HEK293 (cell line): Measurements from ENCODE around the gene PTGER3.

Source experiments
- CTCF ChIA-PET: fragments of 350-600 bp; formaldehyde crosslinking; extraction: SDS; loops from one replicate; lab custom pipeline; 2021; ENCODE audit warnings: antibody characterized with exemption; lab: Yijun Ruan, JAX
- POLR2A ChIA-PET: fragments of 300-600 bp; formaldehyde crosslinking; extraction: SDS; loops from one replicate; lab custom pipeline; 2020; ENCODE audit warnings: antibody characterized with exemption, inconsistent platforms; lab: Yijun Ruan, JAX
- H3K27ac ChIP-seq: fragments of 200-500 bp; sonication (Bioruptor generic); 2 replicates; pipeline ENCODE4 v1.5.1; 2014; ENCODE audit warnings: low read depth, low read length, control low read depth, inconsistent platforms; ENCODE audit errors: extremely low read depth
- H3K36me3 ChIP-seq, 2 experiments: fragments of 200-500 bp in 1 of 2; sonication (Bioruptor generic) in 1 of 2; 1 replicate in 1 of 2; 2 replicates in 1 of 2; pipeline ENCODE4 v1.5.1; 2014 to 2017; ENCODE audit warnings: inconsistent platforms in 2 of 2, low read length in 2 of 2; ENCODE audit not compliant: control insufficient read depth in 2 of 2, insufficient read depth in 1 of 2
- H3K4me1 ChIP-seq: fragments of 200-500 bp; sonication (Bioruptor generic); 2 replicates; pipeline ENCODE4 v1.5.1; 2014; ENCODE audit warnings: mild to moderate bottlenecking, low read length, inconsistent platforms; ENCODE audit not compliant: control insufficient read depth, insufficient read depth
- H3K4me3 ChIP-seq: 2 replicates; pipeline ENCODE4 v1.5.1; 2011; ENCODE audit warnings: low read depth, mild to moderate bottlenecking, control low read depth, low read length, moderate library complexity
- H3K9me3 ChIP-seq: fragments of 200-500 bp; sonication (Bioruptor generic); 2 replicates; pipeline ENCODE4 v1.5.1; 2014; ENCODE audit warnings: low read depth, low read length, inconsistent platforms; ENCODE audit not compliant: control insufficient read depth, insufficient read depth
- KLF8 ChIP-seq: fragments of 450-650 bp; formaldehyde crosslinking; IDR thresholded peaks from 2 replicates; pipeline ENCODE4 v1.5.1; 2016; ENCODE audit warnings: missing biosample characterization, missing genetic modification characterization
- MYNN ChIP-seq: fragments of 450-650 bp; formaldehyde crosslinking; IDR thresholded peaks from 2 replicates; pipeline ENCODE4 v1.5.1; 2016; ENCODE audit warnings: missing biosample characterization, missing genetic modification characterization, borderline replicate concordance
- REPIN1 ChIP-seq: fragments of 450-650 bp; formaldehyde crosslinking; IDR thresholded peaks from 2 replicates; pipeline ENCODE4 v1.5.1; 2017; ENCODE audit warnings: missing biosample characterization, missing genetic modification characterization, low read depth
- ZFP69B ChIP-seq: fragments of 450-650 bp; formaldehyde crosslinking; IDR thresholded peaks from 2 replicates; pipeline ENCODE4 v1.5.1; 2016; ENCODE audit warnings: missing biosample characterization, missing genetic modification characterization
- ZNF169 ChIP-seq: fragments of 450-650 bp; formaldehyde crosslinking; IDR thresholded peaks from 2 replicates; pipeline ENCODE4 v1.5.1; 2016; ENCODE audit warnings: missing biosample characterization, missing genetic modification characterization
- ZNF175 ChIP-seq: fragments of 450-650 bp; formaldehyde crosslinking; IDR thresholded peaks from 2 replicates; pipeline ENCODE4 v1.5.1; 2016; ENCODE audit warnings: missing biosample characterization, missing genetic modification characterization
- ZNF248 ChIP-seq: fragments of 450-650 bp; formaldehyde crosslinking; IDR thresholded peaks from 2 replicates; pipeline ENCODE4 v1.5.1; 2017; ENCODE audit warnings: missing biosample characterization, missing genetic modification characterization
- ZNF558 ChIP-seq: fragments of 450-650 bp; formaldehyde crosslinking; IDR thresholded peaks from 2 replicates; pipeline ENCODE4 v1.5.1; 2016; ENCODE audit warnings: missing biosample characterization, missing genetic modification characterization
- ZNF785 ChIP-seq: fragments of 450-650 bp; formaldehyde crosslinking; IDR thresholded peaks from 2 replicates; pipeline ENCODE4 v1.5.1; 2016; ENCODE audit warnings: missing biosample characterization, missing genetic modification characterization
- TF ChIP-seq, protein P1 (sequence below): fragments of 450-650 bp; formaldehyde crosslinking; IDR thresholded peaks from 2 replicates; pipeline ENCODE4 v1.5.1; 2016; ENCODE audit warnings: missing biosample characterization, missing genetic modification characterization
- TF ChIP-seq, protein P2 (sequence below): fragments of 450-650 bp; formaldehyde crosslinking; IDR thresholded peaks from 2 replicates; pipeline ENCODE4 v1.5.1; 2016; ENCODE audit warnings: missing biosample characterization, missing genetic modification characterization
- TF ChIP-seq, protein P3 (sequence below): fragments of 450-650 bp; formaldehyde crosslinking; IDR thresholded peaks from 2 replicates; pipeline ENCODE4 v1.5.1; 2016; ENCODE audit warnings: missing biosample characterization, missing genetic modification characterization
- TF ChIP-seq, protein P4 (sequence below): fragments of 450-650 bp; formaldehyde crosslinking; IDR thresholded peaks from 2 replicates; pipeline ENCODE4 v1.5.0; 2017; ENCODE audit warnings: missing biosample characterization, missing genetic modification characterization, borderline replicate concordance
- TF ChIP-seq, protein P5 (sequence below): fragments of 450-650 bp; formaldehyde crosslinking; IDR thresholded peaks from 2 replicates; pipeline ENCODE4 v1.5.1; 2017; ENCODE audit warnings: missing biosample characterization, missing genetic modification characterization

PTGER3 gene

DNA sequence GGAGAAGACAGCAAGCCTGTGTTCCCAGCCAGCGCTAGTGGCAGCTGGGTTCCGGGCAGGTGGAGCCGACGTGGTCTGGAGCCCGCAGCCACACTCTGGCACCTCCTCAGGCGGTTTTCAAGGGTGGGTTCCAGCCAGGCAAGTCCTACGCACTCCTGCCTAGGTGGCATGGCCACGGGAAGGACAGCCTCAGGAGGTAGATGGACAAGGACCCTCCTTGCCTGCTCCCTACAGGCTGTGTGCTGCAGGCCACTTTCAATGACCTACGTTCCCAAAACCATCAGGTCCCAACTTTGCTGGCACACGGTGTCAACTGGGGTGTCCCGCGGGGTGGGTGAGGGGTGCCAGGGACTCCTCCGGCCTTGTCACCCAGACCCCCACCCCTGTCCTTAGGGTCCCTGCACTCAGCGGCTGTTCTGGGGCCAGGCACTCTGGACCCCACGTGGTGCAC, 6.7 kb upstream of the PTGER3 start (continued):
- TF ChIP-seq, protein P1, sequence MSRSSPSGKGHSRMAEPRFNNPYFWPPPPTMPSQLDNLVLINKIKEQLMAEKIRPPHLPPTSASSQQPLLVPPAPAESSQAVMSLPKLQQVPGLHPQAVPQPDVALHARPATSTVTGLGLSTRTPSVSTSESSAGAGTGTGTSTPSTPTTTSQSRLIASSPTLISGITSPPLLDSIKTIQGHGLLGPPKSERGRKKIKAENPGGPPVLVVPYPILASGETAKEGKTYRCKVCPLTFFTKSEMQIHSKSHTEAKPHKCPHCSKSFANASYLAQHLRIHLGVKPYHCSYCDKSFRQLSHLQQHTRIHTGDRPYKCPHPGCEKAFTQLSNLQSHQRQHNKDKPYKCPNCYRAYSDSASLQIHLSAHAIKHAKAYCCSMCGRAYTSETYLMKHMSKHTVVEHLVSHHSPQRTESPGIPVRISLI: no peak
- TF ChIP-seq ZNF248 (no peak), KLF8 (tag by site-specific recombination) (no peak)
- TF ChIP-seq, protein P2, sequence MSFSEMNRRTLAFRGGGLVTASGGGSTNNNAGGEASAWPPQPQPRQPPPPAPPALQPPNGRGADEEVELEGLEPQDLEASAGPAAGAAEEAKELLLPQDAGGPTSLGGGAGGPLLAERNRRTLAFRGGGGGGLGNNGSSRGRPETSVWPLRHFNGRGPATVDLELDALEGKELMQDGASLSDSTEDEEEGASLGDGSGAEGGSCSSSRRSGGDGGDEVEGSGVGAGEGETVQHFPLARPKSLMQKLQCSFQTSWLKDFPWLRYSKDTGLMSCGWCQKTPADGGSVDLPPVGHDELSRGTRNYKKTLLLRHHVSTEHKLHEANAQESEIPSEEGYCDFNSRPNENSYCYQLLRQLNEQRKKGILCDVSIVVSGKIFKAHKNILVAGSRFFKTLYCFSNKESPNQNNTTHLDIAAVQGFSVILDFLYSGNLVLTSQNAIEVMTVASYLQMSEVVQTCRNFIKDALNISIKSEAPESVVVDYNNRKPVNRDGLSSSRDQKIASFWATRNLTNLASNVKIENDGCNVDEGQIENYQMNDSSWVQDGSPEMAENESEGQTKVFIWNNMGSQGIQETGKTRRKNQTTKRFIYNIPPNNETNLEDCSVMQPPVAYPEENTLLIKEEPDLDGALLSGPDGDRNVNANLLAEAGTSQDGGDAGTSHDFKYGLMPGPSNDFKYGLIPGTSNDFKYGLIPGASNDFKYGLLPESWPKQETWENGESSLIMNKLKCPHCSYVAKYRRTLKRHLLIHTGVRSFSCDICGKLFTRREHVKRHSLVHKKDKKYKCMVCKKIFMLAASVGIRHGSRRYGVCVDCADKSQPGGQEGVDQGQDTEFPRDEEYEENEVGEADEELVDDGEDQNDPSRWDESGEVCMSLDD: no peak
- TF ChIP-seq, all 188 proteins: peak for 0

DNA sequence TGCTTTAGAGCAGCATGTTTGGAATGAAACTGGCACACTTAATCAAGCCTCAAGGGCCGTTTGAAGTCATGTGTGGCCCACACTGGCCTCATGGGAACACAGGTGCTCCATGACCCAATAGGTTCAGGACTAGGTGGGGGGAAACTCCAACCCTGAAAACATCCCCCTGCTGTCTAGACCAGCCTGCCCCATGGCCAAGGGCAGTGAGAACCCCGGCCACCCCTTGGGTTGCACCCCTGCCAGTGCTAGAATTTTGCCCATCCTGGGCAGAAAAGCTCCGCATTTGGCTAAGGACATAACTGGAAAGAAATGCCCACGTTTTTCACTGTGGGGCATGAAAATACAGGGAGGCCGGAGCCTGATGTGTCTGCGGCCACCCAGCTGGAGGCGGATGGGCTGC, 6.1 kb upstream of the PTGER3 start:
- ChIA-PET CTCF (no interaction called here), POLR2A (no interaction called here)
- Histone ChIP-seq H3K9me3 (no peaks in the 10 kb centered on the region), H3K36me3 (peaks cover 0 to 27% of the 10 kb centered on the region in 2 experiments; a peak in 1 of 3 replicates), H3K27ac (no peak overlapping the region), H3K4me3 (no peak overlapping the region), H3K4me1 (no peaks in the 10 kb centered on the region)
- TF ChIP-seq ZNF558 (no peak), ZFP69B (tag by site-specific recombination) (no peak), REPIN1 (tag by site-specific recombination) (no peak), ZNF169 (tag by site-specific recombination) (no peak), ZNF175 (tag by site-specific recombination) (no peak), MYNN (no peak), ZNF785 (tag by site-specific recombination) (no peak)
- TF ChIP-seq, protein P3, sequence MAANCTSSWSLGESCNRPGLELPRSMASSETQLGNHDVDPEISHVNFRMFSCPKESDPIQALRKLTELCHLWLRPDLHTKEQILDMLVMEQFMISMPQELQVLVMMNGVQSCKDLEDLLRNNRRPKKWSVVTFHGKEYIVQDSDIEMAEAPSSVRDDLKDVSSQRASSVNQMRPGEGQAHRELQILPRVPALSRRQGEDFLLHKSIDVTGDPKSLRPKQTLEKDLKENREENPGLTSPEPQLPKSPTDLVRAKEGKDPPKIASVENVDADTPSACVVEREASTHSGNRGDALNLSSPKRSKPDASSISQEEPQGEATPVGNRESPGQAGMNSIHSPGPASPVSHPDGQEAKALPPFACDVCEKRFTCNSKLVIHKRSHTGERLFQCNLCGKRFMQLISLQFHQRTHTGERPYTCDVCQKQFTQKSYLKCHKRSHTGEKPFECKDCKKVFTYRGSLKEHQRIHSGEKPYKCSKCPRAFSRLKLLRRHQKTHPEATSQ: no peak
- TF ChIP-seq, protein P4, sequence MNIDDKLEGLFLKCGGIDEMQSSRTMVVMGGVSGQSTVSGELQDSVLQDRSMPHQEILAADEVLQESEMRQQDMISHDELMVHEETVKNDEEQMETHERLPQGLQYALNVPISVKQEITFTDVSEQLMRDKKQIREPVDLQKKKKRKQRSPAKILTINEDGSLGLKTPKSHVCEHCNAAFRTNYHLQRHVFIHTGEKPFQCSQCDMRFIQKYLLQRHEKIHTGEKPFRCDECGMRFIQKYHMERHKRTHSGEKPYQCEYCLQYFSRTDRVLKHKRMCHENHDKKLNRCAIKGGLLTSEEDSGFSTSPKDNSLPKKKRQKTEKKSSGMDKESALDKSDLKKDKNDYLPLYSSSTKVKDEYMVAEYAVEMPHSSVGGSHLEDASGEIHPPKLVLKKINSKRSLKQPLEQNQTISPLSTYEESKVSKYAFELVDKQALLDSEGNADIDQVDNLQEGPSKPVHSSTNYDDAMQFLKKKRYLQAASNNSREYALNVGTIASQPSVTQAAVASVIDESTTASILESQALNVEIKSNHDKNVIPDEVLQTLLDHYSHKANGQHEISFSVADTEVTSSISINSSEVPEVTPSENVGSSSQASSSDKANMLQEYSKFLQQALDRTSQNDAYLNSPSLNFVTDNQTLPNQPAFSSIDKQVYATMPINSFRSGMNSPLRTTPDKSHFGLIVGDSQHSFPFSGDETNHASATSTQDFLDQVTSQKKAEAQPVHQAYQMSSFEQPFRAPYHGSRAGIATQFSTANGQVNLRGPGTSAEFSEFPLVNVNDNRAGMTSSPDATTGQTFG (tag by site-specific recombination): no peak
- TF ChIP-seq, protein P5, sequence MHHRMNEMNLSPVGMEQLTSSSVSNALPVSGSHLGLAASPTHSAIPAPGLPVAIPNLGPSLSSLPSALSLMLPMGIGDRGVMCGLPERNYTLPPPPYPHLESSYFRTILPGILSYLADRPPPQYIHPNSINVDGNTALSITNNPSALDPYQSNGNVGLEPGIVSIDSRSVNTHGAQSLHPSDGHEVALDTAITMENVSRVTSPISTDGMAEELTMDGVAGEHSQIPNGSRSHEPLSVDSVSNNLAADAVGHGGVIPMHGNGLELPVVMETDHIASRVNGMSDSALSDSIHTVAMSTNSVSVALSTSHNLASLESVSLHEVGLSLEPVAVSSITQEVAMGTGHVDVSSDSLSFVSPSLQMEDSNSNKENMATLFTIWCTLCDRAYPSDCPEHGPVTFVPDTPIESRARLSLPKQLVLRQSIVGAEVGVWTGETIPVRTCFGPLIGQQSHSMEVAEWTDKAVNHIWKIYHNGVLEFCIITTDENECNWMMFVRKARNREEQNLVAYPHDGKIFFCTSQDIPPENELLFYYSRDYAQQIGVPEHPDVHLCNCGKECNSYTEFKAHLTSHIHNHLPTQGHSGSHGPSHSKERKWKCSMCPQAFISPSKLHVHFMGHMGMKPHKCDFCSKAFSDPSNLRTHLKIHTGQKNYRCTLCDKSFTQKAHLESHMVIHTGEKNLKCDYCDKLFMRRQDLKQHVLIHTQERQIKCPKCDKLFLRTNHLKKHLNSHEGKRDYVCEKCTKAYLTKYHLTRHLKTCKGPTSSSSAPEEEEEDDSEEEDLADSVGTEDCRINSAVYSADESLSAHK (tag by site-specific recombination): no peak
